H1 (cell line): ENCODE data around the gene UBASH3B. TPM values are rescaled to one million over a fixed set of nuclear protein-coding genes. Genes with fewer than 3 reads are reported as not detected.

Experiments
- CTCF ChIA-PET: fragments of 300-600 bp; sonication (Branson Sonifier 250); formaldehyde crosslinking; loops from one replicate; lab custom pipeline; 2021; ENCODE audit not compliant: partially characterized antibody; lab: Charles Lee
- POLR2A ChIA-PET: fragments of 300-600 bp; sonication (Branson Sonifier 250); formaldehyde crosslinking; loops from one replicate; lab custom pipeline; 2021; ENCODE audit warnings: inconsistent platforms; ENCODE audit not compliant: partially characterized antibody; lab: Charles Lee
- DNase-seq, 2 experiments: peaks; one replicate each; pipeline versions ENCODE4 v3.0.0 to v3.0.0-alpha.2; 2010 to 2022; ENCODE audit warnings: low spot score in 2 of 2, low read depth in 1 of 2, mixed read lengths in 1 of 2
- FAIRE-seq: peaks from 2 replicates; lab custom pipeline; 2011; peaks lifted over from hg19 to GRCh38; lab: Jason Lieb, UNC
- H2AFZ ChIP-seq: 2 replicates; pipeline ENCODE4 v1.8.1; 2012; ENCODE audit warnings: low read length, inconsistent platforms
- H2AK5ac ChIP-seq: 2 replicates; pipeline ENCODE4 v1.6.1; 2013; ENCODE audit warnings: low read depth, low read length
- H2BK120ac ChIP-seq: replicated peaks from 2 replicates; pipeline ENCODE3; 2013; ENCODE audit warnings: low read depth, low read length, inconsistent platforms
- H2BK12ac ChIP-seq: 2 replicates; pipeline ENCODE4 v1.6.1; 2013; ENCODE audit warnings: low read depth, low read length
- H2BK15ac ChIP-seq: 2 replicates; pipeline ENCODE4 v1.6.1; 2013; ENCODE audit warnings: low read length
- H2BK20ac ChIP-seq: 2 replicates; pipeline ENCODE4 v1.6.1; 2013; ENCODE audit warnings: low read length
- H2BK5ac ChIP-seq: 2 replicates; pipeline ENCODE4 v1.6.1; 2013; ENCODE audit warnings: low read depth, low read length
- H3K14ac ChIP-seq: 2 replicates; pipeline ENCODE4 v1.6.1; 2013; ENCODE audit warnings: inconsistent platforms; ENCODE audit not compliant: insufficient read length
- H3K18ac ChIP-seq: 2 replicates; pipeline ENCODE4 v1.6.1; 2013; ENCODE audit warnings: low read length; ENCODE audit errors: extremely low read depth
- H3K23ac ChIP-seq: 2 replicates; pipeline ENCODE4 v1.6.1; 2013; ENCODE audit warnings: inconsistent platforms; ENCODE audit not compliant: insufficient read length
- H3K23me2 ChIP-seq: 2 replicates; pipeline ENCODE4 v1.6.1; 2013; ENCODE audit warnings: low read depth, low read length
- H3K27ac ChIP-seq: 2 replicates; pipeline ENCODE4 v1.6.1; 2011; ENCODE audit warnings: low read depth, low read length, inconsistent platforms
- H3K27me3 ChIP-seq, 4 experiments: replicated peaks in 1 of 4; 1 replicate in 1 of 4; 2 replicates in 3 of 4; pipeline versions ENCODE4 v1.6.1 to v1.8.1; 2011 to 2013; ENCODE audit warnings: low read length in 3 of 4, mild to moderate bottlenecking in 3 of 4, inconsistent platforms in 2 of 4, mixed read lengths in 2 of 4, moderate library complexity in 1 of 4; ENCODE audit not compliant: control insufficient read depth in 3 of 4, insufficient read depth in 3 of 4; ENCODE audit errors: extremely low read depth in 1 of 4
- H3K36me3 ChIP-seq, 4 experiments: 2 replicates each; pipeline versions ENCODE4 v1.6.1 to v1.8.1; 2011 to 2013; ENCODE audit warnings: mild to moderate bottlenecking in 4 of 4, low read length in 3 of 4, moderate library complexity in 2 of 4, control low read depth in 1 of 4, inconsistent platforms in 1 of 4; ENCODE audit not compliant: insufficient read depth in 4 of 4, control insufficient read depth in 2 of 4
- H3K4ac ChIP-seq: replicated peaks from 2 replicates; pipeline ENCODE3; 2013; ENCODE audit warnings: low read length, low read depth, mixed read lengths, inconsistent platforms; ENCODE audit not compliant: insufficient read length
- H3K4me1 ChIP-seq, 4 experiments: replicated peaks in 1 of 4; 1 replicate in 1 of 4; 2 replicates in 3 of 4; pipeline versions ENCODE4 v1.6.1 to v1.8.1; 2011 to 2013; ENCODE audit warnings: low read length in 3 of 4, inconsistent platforms in 2 of 4, mixed read lengths in 1 of 4; ENCODE audit not compliant: insufficient read depth in 4 of 4, control insufficient read depth in 3 of 4
- H3K4me2 ChIP-seq, 2 experiments: 2 replicates each; pipeline versions ENCODE4 v1.6.1 to v1.8.1; 2011 to 2013; ENCODE audit warnings: low read depth in 2 of 2, low read length in 2 of 2, control low read depth in 1 of 2, inconsistent platforms in 1 of 2, mild to moderate bottlenecking in 1 of 2; ENCODE audit not compliant: insufficient read depth in 1 of 2
- H3K4me3 ChIP-seq, 4 experiments: fragments of 200-600, 300-600 bp in 1 of 4; sonication (generic), shearing (Covaris generic), sonication (Bioruptor Twin) in 1 of 4; 2 replicates each; pipeline versions ENCODE4 v1.5.1 to v1.8.1; 2011 to 2016; ENCODE audit warnings: low read length in 4 of 4, low read depth in 3 of 4, control low read depth in 2 of 4, inconsistent platforms in 2 of 4, mild to moderate bottlenecking in 2 of 4, mixed read lengths in 1 of 4, moderate library complexity in 1 of 4; ENCODE audit not compliant: insufficient read depth in 2 of 4; ENCODE audit errors: extremely low read depth in 1 of 4
- H3K56ac ChIP-seq: replicated peaks from 2 replicates; pipeline ENCODE3; 2013; ENCODE audit warnings: low read depth, mild to moderate bottlenecking, mixed read lengths, low read length, inconsistent platforms; ENCODE audit not compliant: insufficient read length
- H3K79me1 ChIP-seq: 2 replicates; pipeline ENCODE4 v1.6.1; 2013; ENCODE audit warnings: low read depth, low read length, control low read depth
- H3K79me2 ChIP-seq, 2 experiments: 2 replicates each; pipeline versions ENCODE4 v1.6.1 to v1.8.1; 2012 to 2013; ENCODE audit warnings: low read length in 2 of 2, mild to moderate bottlenecking in 2 of 2, inconsistent platforms in 1 of 2; ENCODE audit not compliant: insufficient read depth in 2 of 2, control insufficient read depth in 1 of 2
- H3K9ac ChIP-seq, 4 experiments: replicated peaks in 1 of 4; 1 replicate in 1 of 4; 2 replicates in 3 of 4; pipeline versions ENCODE4 v1.6.1 to v1.8.1; 2011 to 2013; ENCODE audit warnings: low read depth in 3 of 4, low read length in 3 of 4, control low read depth in 2 of 4, mild to moderate bottlenecking in 2 of 4, moderate library complexity in 2 of 4, inconsistent platforms in 1 of 4; ENCODE audit errors: extremely low read depth in 1 of 4
- H3K9me3 ChIP-seq, 2 experiments: 2 replicates each; pipeline versions ENCODE4 v1.6.1 to v1.8.1; 2012 to 2013; ENCODE audit warnings: mild to moderate bottlenecking in 2 of 2, moderate library complexity in 2 of 2, control low read depth in 1 of 2, inconsistent platforms in 1 of 2, low read depth in 1 of 2, low read length in 1 of 2, mixed read lengths in 1 of 2; ENCODE audit not compliant: insufficient read depth in 2 of 2
- H4K20me1 ChIP-seq, 2 experiments: replicated peaks in 1 of 2; 2 replicates each; pipeline versions ENCODE3 to v1.8.1; 2011 to 2013; ENCODE audit warnings: inconsistent platforms in 2 of 2, low read length in 2 of 2, mild to moderate bottlenecking in 1 of 2; ENCODE audit not compliant: insufficient read depth in 2 of 2, control insufficient read depth in 1 of 2
- H4K5ac ChIP-seq: 2 replicates; pipeline ENCODE4 v1.6.1; 2013; ENCODE audit warnings: low read length, low read depth, mixed read lengths, inconsistent platforms; ENCODE audit not compliant: insufficient read length
- H4K8ac ChIP-seq: 2 replicates; pipeline ENCODE4 v1.8.0; 2013; ENCODE audit warnings: mild to moderate bottlenecking, moderate library complexity, low read length, inconsistent platforms; ENCODE audit not compliant: insufficient read depth; ENCODE audit errors: extremely low read depth
- H4K91ac ChIP-seq: replicated peaks from 2 replicates; pipeline ENCODE3; 2013; ENCODE audit warnings: low read length, mixed read lengths, inconsistent platforms; ENCODE audit not compliant: insufficient read length
- CHD1 ChIP-seq: IDR thresholded peaks from 2 replicates; pipeline ENCODE4 v1.6.1; 2012; ENCODE audit warnings: low read depth, low read length, improper control_type of control experiment
- WGBS, 2 experiments: shearing (Covaris generic) in 1 of 2; methylation state at CpG; one replicate each; pipeline versions ENCODE4 v1.1.6 to v1.1.7; 2013 to 2015; ENCODE audit warnings: low lambda C conversion rate in 2 of 2, mixed read lengths in 2 of 2, inconsistent platforms in 1 of 2, low coverage in 1 of 2, missing lambda C conversion rate in 1 of 2; ENCODE audit not compliant: insufficient replicate concordance in 2 of 2, insufficient coverage in 1 of 2, insufficient read length in 1 of 2; ENCODE audit errors: extremely low coverage in 1 of 2, missing lambda C conversion rate in 1 of 2; 5-methylcytosine and 5-hydroxymethylcytosine counted together
- polyA plus RNA-seq, 7 experiments: library from polyadenylated mRNA; depleted of rRNA in 3 of 7; stranded (reverse) in 5 of 7; unstranded in 2 of 7; fragments of >200 nt in 5 of 7; fragments of 200-250 nt in 2 of 7; gene quantifications; 1 replicate in 5 of 7; 2 replicates in 1 of 7; 4 replicates in 1 of 7; pipeline versions ENCODE4 v1.2.1 to v1.2.3, GENCODE V29; 2011 to 2013; ENCODE audit warnings: missing spikeins in 2 of 7, mixed read lengths in 2 of 7
- total RNA-seq: library from RNA; stranded (reverse); fragmentation: NEBNext Ultra II Directional; extraction: Animal tissue kit (Norgen Biotek cat#: 25700); gene quantifications from 2 replicates; pipeline ENCODE4 v1.2.1, GENCODE V29; 2021

UBASH3B gene
- total and polyA plus RNA-seq, 2 of the 8 experiments (the other 6 are each of a cell fraction or from before 2014, with no cell fraction given) = 7.5 to 9.5 TPM

DNA sequence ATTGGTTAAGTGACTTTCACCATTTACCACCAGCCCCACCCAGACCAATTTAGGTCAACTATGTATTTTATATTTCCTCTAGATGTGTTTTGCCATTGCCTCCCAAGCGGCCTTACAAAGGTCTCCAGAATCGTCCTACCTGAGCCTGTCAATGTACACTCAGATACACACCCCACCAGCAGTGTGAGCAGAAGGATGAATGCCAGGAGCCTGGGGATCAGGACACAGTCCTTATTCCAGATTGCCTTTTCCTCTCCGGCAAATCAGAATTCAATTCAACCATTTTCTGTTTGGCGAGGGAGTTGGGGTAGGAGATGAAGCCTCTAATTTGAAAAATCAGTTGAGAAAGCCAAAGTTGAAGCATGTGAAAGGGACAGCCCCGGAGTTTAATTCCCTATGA is 147.4 kb downstream of the UBASH3B start:
- H4K91ac ChIP-seq = no peak overlapping the region
- H2AK5ac ChIP-seq = no peak overlapping the region
- no peaks in the 10 kb centered on the region for H3K79me2 ChIP-seq
- H3K4ac ChIP-seq = no peak overlapping the region
- H3K4me1 ChIP-seq = peaks cover 0 to 3% (median 0%) of the 10 kb centered on the region in 4 experiments; a peak in 4 of 7 replicates
- CTCF ChIA-PET = interaction anchor here (0.8 kb wide), 1 partner anchor 22 kb away, joined by 3 read pairs; no protein-coding TSS in a partner anchor
- H3K18ac ChIP-seq = no peak overlapping the region
- H3K36me3 ChIP-seq = no peaks in the 10 kb centered on the region
- no peaks in the 10 kb centered on the region for H3K23me2 ChIP-seq
- no peak overlapping the region for H3K4me2 ChIP-seq
- no peak overlapping the region for H2BK12ac ChIP-seq
- H2BK15ac ChIP-seq = no peak overlapping the region
- no peaks in the 10 kb centered on the region for H4K20me1 ChIP-seq
- H2BK5ac ChIP-seq = no peak overlapping the region
- DNase-seq (no peak), FAIRE-seq (no peak)
- H3K27ac ChIP-seq = no peak overlapping the region
- no peaks in the 10 kb centered on the region for H3K9me3 ChIP-seq
- 94% methylated on average over 5 of the region's 5 CpGs; no CpG with 5 or more reads in 1 of the 2 experiments for WGBS, 2 experiments
- no peak overlapping the region for H3K23ac ChIP-seq
- no peak overlapping the region for H3K9ac ChIP-seq
- no peaks in the 10 kb centered on the region for H3K79me1 ChIP-seq
- no peak overlapping the region for H3K4me3 ChIP-seq
- H4K8ac ChIP-seq = no peak overlapping the region
- H3K27me3 ChIP-seq = no peaks in the 10 kb centered on the region
- no peak overlapping the region for H3K56ac ChIP-seq
- H2AFZ ChIP-seq = no peak overlapping the region
- H3K14ac ChIP-seq = no peak overlapping the region
- H2BK20ac ChIP-seq = no peak overlapping the region
- no peak overlapping the region for H4K5ac ChIP-seq
- H2BK120ac ChIP-seq = no peak overlapping the region
- POLR2A ChIA-PET = no interaction called here
- TF ChIP-seq CHD1 = no peak
